IPS-18a (cell line): ENCODE data around the gene CASP12.
"Not testable (repeated sequence)": the region's sequence is repeated elsewhere in the genome, so short reads cannot be mapped to it uniquely, and the experiment has no call there.

Experiments
- H3K27ac ChIP-seq: one replicate; pipeline ENCODE4 v1.5.1; 2013; ENCODE audit warnings: low read length
- H3K27me3 ChIP-seq: one replicate; pipeline ENCODE4 v1.6.1; 2013; ENCODE audit warnings: mild to moderate bottlenecking, low read length; ENCODE audit not compliant: control insufficient read depth, insufficient read depth
- H3K36me3 ChIP-seq: one replicate; pipeline ENCODE4 v1.6.1; 2013; ENCODE audit warnings: low read depth, low read length; ENCODE audit not compliant: control insufficient read depth
- H3K4me1 ChIP-seq: one replicate; pipeline ENCODE4 v1.6.1; 2013; ENCODE audit warnings: low read depth, low read length; ENCODE audit not compliant: control insufficient read depth
- H3K4me3 ChIP-seq: one replicate; pipeline ENCODE4 v1.5.1; 2013; ENCODE audit warnings: low read length
- H3K9ac ChIP-seq: one replicate; pipeline ENCODE4 v1.6.1; 2013; ENCODE audit warnings: mild to moderate bottlenecking, low read length, moderate library complexity
- H3K9me3 ChIP-seq: one replicate; pipeline ENCODE4 v1.6.1; 2013; ENCODE audit warnings: low read depth, low read length; ENCODE audit not compliant: control insufficient read depth

CASP12 gene

DNA sequence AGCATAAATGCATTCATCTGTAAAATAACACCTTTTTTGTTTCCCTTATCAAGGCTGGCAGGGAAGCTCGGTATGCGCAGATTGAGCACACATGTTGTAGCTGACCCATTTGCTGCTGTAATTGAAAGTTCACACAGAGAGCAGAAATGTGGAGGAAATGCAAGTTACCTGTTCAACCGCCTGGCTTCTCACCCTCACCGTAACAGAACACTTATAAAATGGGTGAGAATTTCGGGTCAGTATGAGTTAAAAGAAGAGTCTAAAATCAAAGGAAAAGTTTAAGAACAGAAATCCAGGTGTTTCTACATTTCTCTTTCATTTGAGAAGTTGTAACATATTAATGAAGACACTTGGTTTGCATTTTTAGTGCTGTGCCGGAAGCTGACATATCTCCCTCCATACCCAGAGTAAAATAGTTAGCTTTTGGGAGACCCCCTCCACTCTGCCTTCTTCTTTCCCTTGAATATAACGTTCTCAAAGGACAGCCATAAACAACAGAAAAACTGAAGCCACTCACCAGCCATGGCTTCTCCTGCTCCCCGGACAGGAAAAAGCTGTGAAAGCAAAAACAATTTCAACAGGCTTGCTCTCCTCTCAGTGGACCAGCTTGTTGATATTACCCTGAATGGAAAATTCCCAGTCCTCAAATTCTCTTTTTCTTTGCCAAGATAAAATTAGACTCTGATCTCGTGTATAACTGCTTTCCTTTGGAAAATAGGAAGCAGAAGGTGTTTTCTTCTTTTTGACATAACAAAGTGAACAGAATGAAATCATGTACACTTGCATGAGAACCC lies at the start of gene CASP12:
Gene CASP12 (minus strand): TSS at position 570 of the 794 bp plus-strand sequence.
- Histone ChIP-seq H3K4me3 (no peak within 1 kb of the TSS), H3K4me1 (peaks cover 20% of the 10 kb centered on the region), H3K9ac (no peak within 1 kb of the TSS), H3K36me3 (no peaks in the 10 kb centered on the region), H3K9me3 (no peaks in the 10 kb centered on the region), H3K27ac (no peak within 1 kb of the TSS), H3K27me3 (no peaks in the 10 kb centered on the region)

DNA sequence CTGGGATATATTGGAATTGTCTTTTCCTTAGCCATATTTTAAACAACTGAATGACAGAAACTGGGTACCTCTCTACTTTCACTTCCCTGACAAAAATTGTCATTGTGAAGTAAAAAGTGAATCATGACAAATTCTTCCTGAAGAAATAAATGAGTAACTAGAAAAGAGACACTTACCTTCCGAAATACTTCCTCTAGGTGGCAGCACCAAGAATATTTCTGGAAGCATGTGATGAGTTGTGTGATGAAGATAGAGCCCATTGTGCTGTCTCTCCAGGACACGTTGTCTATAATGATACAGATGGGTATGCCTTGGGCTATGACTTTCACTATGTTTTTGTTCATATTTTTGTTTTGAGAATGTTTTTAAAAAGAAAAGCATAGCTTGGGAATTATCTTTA lies 48.6 kb upstream of the CASP12 start:
- H3K4me3 ChIP-seq: no peak overlapping the region
- H3K27me3 ChIP-seq: no peaks in the 10 kb centered on the region
- H3K9ac ChIP-seq: no peak overlapping the region
- H3K27ac ChIP-seq: no peak overlapping the region
- no peaks in the 10 kb centered on the region for H3K9me3 ChIP-seq
- no peaks in the 10 kb centered on the region for H3K36me3 ChIP-seq
- no peaks in the 10 kb centered on the region for H3K4me1 ChIP-seq

DNA sequence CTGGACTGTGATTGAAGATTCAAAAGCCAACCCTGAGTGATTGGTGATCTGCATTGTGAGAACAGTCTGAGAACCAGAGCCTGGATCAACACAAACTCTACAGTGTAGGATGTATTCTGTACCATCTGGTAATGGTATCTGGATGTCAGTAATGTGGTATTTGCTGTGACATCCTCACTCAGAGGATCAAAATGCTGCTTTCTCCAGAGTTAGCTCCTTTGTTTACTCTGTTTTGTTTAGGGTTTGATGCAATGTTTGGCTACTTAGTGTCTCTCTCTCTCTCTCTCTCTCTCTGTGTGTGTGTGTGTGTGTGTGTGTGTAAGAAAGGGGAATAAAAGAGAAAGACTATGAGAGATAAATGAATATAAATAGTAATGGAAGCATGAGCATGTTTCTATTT lies 45.8 kb upstream of the CASP12 start:
- Histone ChIP-seq H3K4me1 (no peaks in the 10 kb centered on the region), H3K27ac (no peak overlapping the region), H3K4me3 (no peak overlapping the region), H3K27me3 (no peaks in the 10 kb centered on the region), H3K9me3 (no peaks in the 10 kb centered on the region), H3K36me3 (no peaks in the 10 kb centered on the region), H3K9ac (no peak overlapping the region)

DNA sequence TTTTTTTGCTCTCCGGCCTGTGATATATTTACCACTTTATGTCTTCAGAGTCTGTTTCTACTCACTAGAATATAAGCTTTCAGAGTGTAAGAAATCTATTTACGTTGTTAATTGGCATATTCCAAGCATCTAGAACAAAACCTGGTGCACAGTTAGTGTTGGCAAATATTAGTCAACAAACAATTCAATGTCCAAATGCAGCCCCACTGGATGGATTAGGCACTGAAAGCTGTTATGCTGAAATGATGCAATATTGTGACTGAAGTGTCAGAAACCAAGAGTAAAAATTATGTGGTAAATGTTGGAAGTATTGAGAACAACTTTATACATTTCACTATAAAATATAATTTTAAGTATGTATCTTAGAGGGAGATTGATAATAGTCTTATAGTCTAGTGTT lies 45.3 kb upstream of the CASP12 start:
- H3K27ac ChIP-seq: no peak overlapping the region
- no peaks in the 10 kb centered on the region for H3K27me3 ChIP-seq
- no peaks in the 10 kb centered on the region for H3K36me3 ChIP-seq
- H3K4me3 ChIP-seq: no peak overlapping the region
- H3K4me1 ChIP-seq: no peaks in the 10 kb centered on the region
- no peak overlapping the region for H3K9ac ChIP-seq
- no peaks in the 10 kb centered on the region for H3K9me3 ChIP-seq

DNA sequence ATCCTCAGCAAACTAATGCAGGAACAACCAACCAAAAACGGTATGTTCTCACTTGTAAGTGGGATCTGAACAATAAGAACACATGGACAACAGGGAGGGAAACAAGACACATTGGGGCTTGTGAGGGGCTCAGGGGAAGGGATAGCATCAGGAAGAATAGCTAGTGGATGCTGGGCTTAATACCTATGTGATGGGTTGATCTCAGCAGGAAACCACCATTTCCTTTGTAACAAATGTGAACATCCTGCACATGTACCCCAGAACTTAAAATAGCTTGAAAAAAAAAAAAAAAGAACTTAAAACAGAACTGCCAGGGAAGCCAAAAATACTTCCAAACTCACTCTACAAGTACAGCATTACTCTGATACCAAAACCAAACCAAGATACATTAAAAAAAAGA lies 36.3 kb upstream of the CASP12 start:
- Histone ChIP-seq H3K27ac (no peak overlapping the region), H3K27me3 (no peaks in the 10 kb centered on the region), H3K4me3 (no peak overlapping the region), H3K9me3 (no peaks in the 10 kb centered on the region), H3K36me3 (no peaks in the 10 kb centered on the region), H3K9ac (no peak overlapping the region), H3K4me1 (no peaks in the 10 kb centered on the region)

DNA sequence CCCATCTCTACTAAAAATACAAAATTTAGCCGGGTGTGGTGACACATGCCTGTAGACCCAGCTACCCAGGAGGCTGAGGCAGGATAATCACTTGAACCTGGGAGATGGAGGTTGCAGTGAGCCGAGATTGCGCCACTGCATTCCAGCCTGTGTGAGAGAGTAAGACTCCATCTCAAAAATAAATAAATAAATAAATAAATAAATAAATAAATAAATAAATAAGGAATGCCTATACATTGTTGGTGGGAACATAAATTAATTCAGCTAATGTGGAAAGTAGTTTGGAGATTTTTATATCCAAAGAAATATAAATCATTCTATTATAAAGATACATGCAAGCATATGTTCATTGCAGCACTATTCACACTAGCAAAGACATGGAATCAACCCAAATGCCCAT lies 35.8 kb upstream of the CASP12 start:
- not testable (repeated sequence) for H3K36me3 ChIP-seq, H3K9ac ChIP-seq, H3K4me1 ChIP-seq

DNA sequence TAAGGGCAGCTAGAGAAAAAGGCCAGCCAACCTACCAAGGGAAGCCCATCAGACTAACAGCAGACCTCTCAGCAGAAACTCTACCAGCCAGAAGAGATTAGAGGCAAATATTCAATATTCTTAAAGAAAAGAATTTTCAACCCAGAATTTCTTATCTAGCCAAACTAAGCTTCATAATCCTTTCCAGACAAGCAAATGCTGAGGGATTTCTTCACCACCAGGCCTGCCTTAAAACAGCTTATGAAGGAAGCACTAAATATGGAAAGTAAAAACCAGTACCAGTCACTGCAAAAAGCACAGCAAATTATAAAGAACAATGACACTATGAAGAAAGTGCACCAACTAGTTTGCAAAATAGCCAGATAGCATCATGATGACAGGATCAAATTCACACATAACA lies 30.6 kb upstream of the CASP12 start:
- no peaks in the 10 kb centered on the region for H3K27me3 ChIP-seq
- H3K4me1 ChIP-seq: no peaks in the 10 kb centered on the region
- H3K4me3 ChIP-seq: no peak overlapping the region
- H3K9ac ChIP-seq: no peak overlapping the region
- H3K36me3 ChIP-seq: no peaks in the 10 kb centered on the region
- no peak overlapping the region for H3K27ac ChIP-seq
- H3K9me3 ChIP-seq: no peaks in the 10 kb centered on the region

More for the DNA sequence above, 35.8 kb upstream of the CASP12 start:
- H3K9me3 ChIP-seq, H3K27ac ChIP-seq, H3K27me3 ChIP-seq, H3K4me3 ChIP-seq: not testable (repeated sequence)

DNA sequence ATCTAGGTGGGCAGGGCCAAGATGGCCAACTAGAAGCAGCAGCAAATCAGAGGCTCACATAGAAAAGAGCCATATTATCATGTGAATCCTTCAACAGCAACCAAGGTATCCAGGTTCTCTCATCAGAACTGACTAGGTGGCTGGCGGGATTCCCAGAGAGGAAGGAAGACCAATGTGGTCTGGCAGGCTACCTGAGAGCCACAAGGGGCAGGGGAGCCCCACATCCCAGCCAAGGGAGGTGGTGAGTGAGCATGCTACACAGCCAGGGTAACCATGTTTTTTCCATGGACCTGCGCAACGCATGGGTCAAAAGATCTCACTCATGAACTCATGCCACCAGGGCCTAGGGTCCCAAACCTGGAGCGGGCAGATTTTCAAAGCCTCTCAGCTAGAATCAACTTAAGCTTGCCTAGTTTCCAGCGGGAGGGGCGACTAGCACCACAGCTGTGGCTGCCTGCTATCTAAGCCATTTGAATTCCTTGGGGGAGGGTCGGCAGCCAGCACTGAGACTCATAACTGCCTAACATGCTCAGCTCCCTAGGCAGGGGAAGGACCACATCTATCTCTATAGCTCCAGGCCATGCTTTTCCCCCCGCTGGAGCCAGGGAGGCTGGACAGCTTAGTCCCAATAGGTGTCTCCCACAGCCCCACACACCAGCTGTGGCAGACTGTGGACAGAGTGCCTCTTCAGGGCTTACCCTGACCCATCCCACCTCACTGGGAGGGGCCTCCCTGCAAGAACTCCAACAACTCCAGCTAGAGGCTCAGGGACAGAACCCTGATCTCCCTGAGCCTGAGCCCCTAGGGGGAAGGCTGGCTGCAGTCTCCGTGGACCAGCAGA lies 28.7 kb upstream of the CASP12 start:
- Histone ChIP-seq H3K9me3 (no peaks in the 10 kb centered on the region), H3K4me3 (no peak overlapping the region), H3K27ac (no peak overlapping the region), H3K27me3 (no peaks in the 10 kb centered on the region), H3K4me1 (no peaks in the 10 kb centered on the region), H3K9ac (no peak overlapping the region), H3K36me3 (no peaks in the 10 kb centered on the region)

DNA sequence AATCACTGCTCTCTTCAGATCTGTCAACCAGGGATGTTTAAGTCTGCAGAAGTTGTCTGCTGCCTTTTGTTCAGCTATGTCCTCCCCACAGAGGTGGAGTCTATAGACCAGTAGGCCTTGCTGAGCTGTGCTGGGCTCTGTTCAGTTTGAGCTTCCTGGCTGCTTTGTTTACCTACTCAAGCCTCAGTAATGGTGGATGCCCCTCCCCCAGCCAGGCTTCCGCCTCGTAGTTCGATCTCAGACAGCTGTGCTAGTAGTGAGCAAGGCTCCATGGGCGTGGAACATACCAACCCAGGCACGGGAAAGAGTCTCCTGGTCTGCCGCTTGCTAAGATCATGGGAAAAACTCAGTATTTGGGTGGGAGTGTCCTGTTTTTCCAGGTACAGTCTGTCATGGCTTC lies 27.6 kb upstream of the CASP12 start:
- no peak overlapping the region for H3K27ac ChIP-seq
- no peaks in the 10 kb centered on the region for H3K27me3 ChIP-seq
- H3K4me1 ChIP-seq: no peaks in the 10 kb centered on the region
- no peaks in the 10 kb centered on the region for H3K9me3 ChIP-seq
- H3K9ac ChIP-seq: no peak overlapping the region
- no peaks in the 10 kb centered on the region for H3K36me3 ChIP-seq
- H3K4me3 ChIP-seq: no peak overlapping the region

DNA sequence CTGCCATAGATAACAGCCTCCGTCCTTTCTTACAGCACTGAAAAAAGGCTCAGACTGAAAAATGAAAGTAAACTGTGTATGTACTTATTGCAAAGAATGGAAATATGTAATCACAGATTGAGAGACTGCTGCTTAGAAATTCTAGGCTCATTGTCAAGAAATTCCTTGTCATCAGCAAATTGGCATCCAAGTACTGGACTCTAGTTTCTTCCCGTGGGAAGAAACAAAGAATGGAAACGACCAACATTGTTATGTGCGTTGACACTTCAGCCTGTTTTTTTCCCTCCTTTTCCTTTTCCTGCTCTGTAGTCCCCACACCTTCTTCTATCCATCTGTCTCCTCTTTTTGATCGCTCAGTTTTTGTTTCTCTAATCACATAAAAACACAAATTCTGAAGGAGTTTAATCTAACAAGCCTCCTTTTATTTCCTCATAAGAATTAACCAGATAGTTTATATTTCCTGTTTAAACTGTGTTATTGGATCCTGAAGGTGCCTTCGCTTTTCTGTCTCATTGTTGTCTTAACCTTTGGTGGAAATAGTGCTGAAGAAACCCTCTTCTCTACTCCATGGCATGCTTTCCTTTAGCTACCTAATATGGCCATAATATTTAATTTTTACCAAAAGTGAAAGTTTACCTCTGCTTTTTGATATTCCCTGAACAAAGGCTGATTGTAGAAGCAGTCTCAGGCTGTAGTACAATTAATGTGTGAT lies 20.0 kb upstream of the CASP12 start:
- Histone ChIP-seq H3K9ac (no peak overlapping the region), H3K27ac (no peak overlapping the region), H3K4me1 (no peaks in the 10 kb centered on the region), H3K36me3 (no peaks in the 10 kb centered on the region), H3K4me3 (no peak overlapping the region), H3K27me3 (no peaks in the 10 kb centered on the region), H3K9me3 (no peaks in the 10 kb centered on the region)

DNA sequence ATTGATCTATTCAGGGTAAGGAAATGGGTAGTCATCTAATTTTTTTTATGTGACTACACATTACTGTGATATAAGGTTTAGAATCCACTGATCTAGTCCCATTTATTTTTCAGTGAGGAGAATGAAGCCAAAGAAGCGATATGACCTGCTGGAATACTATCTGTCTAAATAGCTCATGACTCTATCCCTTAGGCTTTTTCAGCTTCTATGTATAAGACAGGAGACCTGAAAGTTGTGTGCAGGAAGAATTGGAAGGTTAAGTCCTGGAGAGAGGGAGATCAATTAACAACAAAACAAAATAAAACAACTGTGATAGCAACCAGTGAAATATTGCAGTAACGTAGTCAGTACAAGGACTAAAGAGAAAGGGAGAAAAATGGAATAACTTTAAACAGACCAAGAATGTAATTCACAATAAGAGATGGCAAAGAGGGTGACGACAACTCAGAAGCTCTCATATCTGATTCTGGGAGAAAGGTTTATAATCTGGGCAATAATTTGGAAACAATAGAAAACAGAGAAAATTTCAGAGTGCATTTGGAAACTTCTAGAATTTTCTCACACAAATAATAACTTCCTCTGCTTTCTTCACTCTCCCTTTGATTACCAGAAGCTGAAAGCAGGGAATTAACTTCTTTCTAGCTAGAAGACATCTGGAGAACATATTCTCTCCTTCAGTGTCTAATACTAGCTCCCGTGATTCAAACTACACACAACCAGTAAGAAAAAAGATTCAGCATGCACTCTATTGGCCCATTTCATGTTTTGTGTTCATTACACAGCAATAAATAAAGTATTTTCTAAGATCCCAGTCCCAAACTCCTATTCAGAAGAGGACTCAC lies 19.2 kb upstream of the CASP12 start:
- no peak overlapping the region for H3K9ac ChIP-seq
- H3K27ac ChIP-seq: no peak overlapping the region
- no peaks in the 10 kb centered on the region for H3K27me3 ChIP-seq
- no peaks in the 10 kb centered on the region for H3K36me3 ChIP-seq
- no peak overlapping the region for H3K4me3 ChIP-seq
- no peaks in the 10 kb centered on the region for H3K9me3 ChIP-seq
- no peaks in the 10 kb centered on the region for H3K4me1 ChIP-seq
